Liver (tissue), 9 donors: ENCODE results near the gene MARS1. TPM values are rescaled to one million over a fixed set of nuclear protein-coding genes. Genes with fewer than 3 reads are reported as not detected.

ENCODE experiments used
- DNase-seq: peaks from one replicate; pipeline ENCODE4 v3.0.0-alpha.2; 2017; ENCODE audit warnings: low spot score
- H3K27ac ChIP-seq, 2 donors: one replicate each; pipeline ENCODE4 v1.7.0; 2013; ENCODE audit warnings: inconsistent platforms in 2 of 2, low read length in 2 of 2, control low read depth in 1 of 2, low read depth in 1 of 2, mild to moderate bottlenecking in 1 of 2
- H3K27me3 ChIP-seq, 4 donors: one replicate each; pipeline versions ENCODE4 v1.6.1 to v1.7.0; 2013; ENCODE audit warnings: low read length in 3 of 4, inconsistent platforms in 1 of 4, mild to moderate bottlenecking in 1 of 4, moderate library complexity in 1 of 4; ENCODE audit not compliant: control insufficient read depth in 4 of 4, insufficient read depth in 4 of 4
- H3K36me3 ChIP-seq, 4 donors: one replicate each; pipeline versions ENCODE4 v1.6.1 to v1.7.0; 2013; ENCODE audit warnings: low read length in 3 of 4, mild to moderate bottlenecking in 3 of 4, low read depth in 1 of 4, moderate library complexity in 1 of 4; ENCODE audit not compliant: control insufficient read depth in 4 of 4, insufficient read depth in 3 of 4
- H3K4me1 ChIP-seq, 4 donors: one replicate each; pipeline versions ENCODE4 v1.6.1 to v1.7.0; 2013; ENCODE audit warnings: low read length in 3 of 4, mild to moderate bottlenecking in 3 of 4, moderate library complexity in 1 of 4; ENCODE audit not compliant: control insufficient read depth in 4 of 4, insufficient read depth in 4 of 4
- H3K4me3 ChIP-seq, 3 donors: one replicate each; pipeline versions ENCODE4 v1.6.1 to v1.7.0; 2013; ENCODE audit warnings: low read length in 3 of 3, control low read depth in 1 of 3, low read depth in 1 of 3, mild to moderate bottlenecking in 1 of 3
- H3K9ac ChIP-seq, 2 donors: one replicate each; pipeline ENCODE4 v1.7.0; 2013; ENCODE audit warnings: low read length in 2 of 2, mild to moderate bottlenecking in 2 of 2, moderate library complexity in 2 of 2, control low read depth in 1 of 2, low read depth in 1 of 2
- H3K9me3 ChIP-seq, 4 donors: one replicate each; pipeline versions ENCODE4 v1.6.1 to v1.7.0; 2013; ENCODE audit warnings: low read length in 3 of 4; ENCODE audit not compliant: control insufficient read depth in 4 of 4
- EGR1 ChIP-seq, 2 donors: IDR thresholded peaks; 2 replicates each; pipeline ENCODE4 v1.6.1; 2016 to 2018; ENCODE audit warnings: antibody characterized with exemption in 2 of 2, low read depth in 2 of 2
- FOXA1 ChIP-seq: IDR thresholded peaks from 2 replicates; pipeline ENCODE4 v1.6.1; 2016; ENCODE audit warnings: antibody characterized with exemption
- GABPA ChIP-seq, 2 donors: IDR thresholded peaks in 1 of 2; conservative IDR thresholded peaks in 1 of 2; 2 replicates each; pipeline ENCODE4 v1.6.1; 2016; ENCODE audit warnings: antibody characterized with exemption in 2 of 2, mild to moderate bottlenecking in 1 of 2, moderate library complexity in 1 of 2
- HNF4A ChIP-seq, 2 donors: conservative IDR thresholded peaks; 2 replicates each; pipeline ENCODE4 v1.6.1; 2016; ENCODE audit warnings: antibody characterized with exemption in 2 of 2, mild to moderate bottlenecking in 2 of 2
- HNF4G ChIP-seq: IDR thresholded peaks from 2 replicates; pipeline ENCODE4 v1.6.1; 2016; ENCODE audit warnings: antibody characterized with exemption
- JUND ChIP-seq, 2 donors: IDR thresholded peaks; 2 replicates each; pipeline ENCODE4 v1.6.1; 2016; ENCODE audit warnings: antibody characterized with exemption in 2 of 2
- NR2F2 ChIP-seq: IDR thresholded peaks from 2 replicates; pipeline ENCODE4 v1.6.1; 2016; ENCODE audit warnings: antibody characterized with exemption
- RAD21 ChIP-seq, 2 donors: IDR thresholded peaks; 2 replicates each; pipeline ENCODE4 v1.6.1; 2016; ENCODE audit warnings: antibody characterized with exemption in 2 of 2, mild to moderate bottlenecking in 2 of 2
- RXRA ChIP-seq, 2 donors: IDR thresholded peaks; 2 replicates each; pipeline ENCODE4 v1.6.1; 2017 to 2018; ENCODE audit warnings: antibody characterized with exemption in 2 of 2, mild to moderate bottlenecking in 1 of 2
- SP1 ChIP-seq: IDR thresholded peaks from 2 replicates; pipeline ENCODE4 v1.6.1; 2018; ENCODE audit warnings: antibody characterized with exemption, mild to moderate bottlenecking
- TAF1 ChIP-seq: conservative IDR thresholded peaks from 2 replicates; pipeline ENCODE4 v1.6.1; 2016; ENCODE audit warnings: antibody characterized with exemption, mild to moderate bottlenecking
- YY1 ChIP-seq: IDR thresholded peaks from 2 replicates; pipeline ENCODE4 v1.6.1; 2016; ENCODE audit warnings: antibody characterized with exemption, mild to moderate bottlenecking
- WGBS: extraction: QIAGEN DNeasy Blood & Tissue Kit; methylation state at CpG from one replicate; pipeline ENCODE4 v1.1.7; 2013; 5-methylcytosine and 5-hydroxymethylcytosine counted together
- polyA plus RNA-seq, 2 donors: library from polyadenylated mRNA; stranded (reverse) in 1 of 2; unstranded in 1 of 2; fragments of 200-250 nt in 1 of 2; fragments of >200 nt in 1 of 2; fragmentation: Nextera tagmentation in 1 of 2; extraction: Ambion mirVana in 1 of 2; gene quantifications; one replicate each; pipeline versions ENCODE4 v1.2.1 to v1.2.3, GENCODE V29; 2013 to 2015
- total RNA-seq, 2 donors: library from RNA; depleted of rRNA; stranded (reverse); fragments of >200 nt; gene quantifications; one replicate each; pipeline ENCODE4 v1.2.3, GENCODE V29; 2014
- TF ChIP-seq, protein P1 (sequence below): fragments of 150-350 bp; IDR thresholded peaks from 2 replicates; pipeline ENCODE4 v1.5.1; 2017; ENCODE audit warnings: improper control_type of control experiment, low read depth, low read length; ENCODE audit not compliant: missing input control
- TF ChIP-seq, protein P2 (sequence below): IDR thresholded peaks from 2 replicates; pipeline ENCODE4 v1.6.1; 2016; ENCODE audit warnings: antibody characterized with exemption
- TF ChIP-seq, protein P3 (sequence below): IDR thresholded peaks from 2 replicates; pipeline ENCODE4 v1.6.1; 2016; ENCODE audit warnings: antibody characterized with exemption, mild to moderate bottlenecking
- donor health status: healthy.
- donor health status: healthy.
- donor health status: healthy.
- donor health status: healthy.
- donor health status: healthy.

MARS1 gene
- total and polyA plus RNA-seq, 4 donors = 43.9 to 83.3 (median 56.0) TPM

DNA sequence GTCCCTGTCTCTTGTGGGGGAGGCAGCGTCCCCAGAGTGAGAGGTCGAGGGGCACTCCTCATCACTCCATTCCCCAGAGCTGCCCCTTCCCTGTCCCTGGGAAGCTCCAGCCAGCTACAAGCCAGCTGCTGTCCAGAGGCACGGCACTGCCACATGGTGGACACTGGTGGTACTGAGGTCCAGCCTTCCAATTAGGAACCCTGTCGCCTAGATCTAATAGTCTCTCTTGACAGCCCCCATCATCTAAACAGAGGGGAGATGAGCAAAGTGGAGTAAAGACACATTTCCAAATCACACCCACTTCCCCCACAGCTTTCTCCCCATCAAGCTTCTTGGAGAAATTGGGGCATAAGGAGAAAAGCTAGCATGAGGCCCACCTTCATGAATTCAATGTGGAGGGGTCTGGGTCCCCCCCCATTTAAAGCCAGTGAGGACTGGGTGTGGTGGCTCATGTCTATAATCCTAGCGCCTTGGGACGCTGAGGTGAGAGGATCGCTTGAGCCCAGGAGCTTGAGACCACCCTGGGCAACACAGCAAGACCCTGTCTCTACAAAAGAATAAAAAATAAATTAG, 34.8 kb upstream of the MARS1 start:
- no peaks in the 10 kb centered on the region for H3K27me3 ChIP-seq
- DNase-seq = peak; percentile 80
- H3K9ac ChIP-seq = peak overlapping the region; percentile 24 to 35
- peaks cover 14 to 61% (median 36%) of the 10 kb centered on the region in 4 donors for H3K4me1 ChIP-seq
- peaks cover 0 to 3% (median 0%) of the 10 kb centered on the region in 4 donors for H3K36me3 ChIP-seq
- no peaks in the 10 kb centered on the region for H3K9me3 ChIP-seq
- peak overlapping the region; percentile 92 to 96 for H3K27ac ChIP-seq
- no peak overlapping the region for H3K4me3 ChIP-seq
- 29% methylated on average over 7 of the region's 7 CpGs for WGBS
- TF ChIP-seq, protein P1, sequence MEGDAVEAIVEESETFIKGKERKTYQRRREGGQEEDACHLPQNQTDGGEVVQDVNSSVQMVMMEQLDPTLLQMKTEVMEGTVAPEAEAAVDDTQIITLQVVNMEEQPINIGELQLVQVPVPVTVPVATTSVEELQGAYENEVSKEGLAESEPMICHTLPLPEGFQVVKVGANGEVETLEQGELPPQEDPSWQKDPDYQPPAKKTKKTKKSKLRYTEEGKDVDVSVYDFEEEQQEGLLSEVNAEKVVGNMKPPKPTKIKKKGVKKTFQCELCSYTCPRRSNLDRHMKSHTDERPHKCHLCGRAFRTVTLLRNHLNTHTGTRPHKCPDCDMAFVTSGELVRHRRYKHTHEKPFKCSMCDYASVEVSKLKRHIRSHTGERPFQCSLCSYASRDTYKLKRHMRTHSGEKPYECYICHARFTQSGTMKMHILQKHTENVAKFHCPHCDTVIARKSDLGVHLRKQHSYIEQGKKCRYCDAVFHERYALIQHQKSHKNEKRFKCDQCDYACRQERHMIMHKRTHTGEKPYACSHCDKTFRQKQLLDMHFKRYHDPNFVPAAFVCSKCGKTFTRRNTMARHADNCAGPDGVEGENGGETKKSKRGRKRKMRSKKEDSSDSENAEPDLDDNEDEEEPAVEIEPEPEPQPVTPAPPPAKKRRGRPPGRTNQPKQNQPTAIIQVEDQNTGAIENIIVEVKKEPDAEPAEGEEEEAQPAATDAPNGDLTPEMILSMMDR = peak; percentile 95
- no peak for TF ChIP-seq SP1
- TF ChIP-seq RXRA (IDR thresholded peaks at IDR 0.05) = no peak
- no peak for TF ChIP-seq GABPA (IDR thresholded peaks at IDR 0.05 in 1 of 2, conservative IDR thresholded peaks at IDR 0.05 in 1 of 2)
- TF ChIP-seq HNF4A (conservative IDR thresholded peaks at IDR 0.05) = peak; percentile 14 to 21
- peak; percentile 2 for TF ChIP-seq HNF4G
- TF ChIP-seq RAD21 (IDR thresholded peaks at IDR 0.05) = peak; percentile 98 to 99
- TF ChIP-seq JUND (IDR thresholded peaks at IDR 0.05) = no peak
- TF ChIP-seq EGR1 (IDR thresholded peaks at IDR 0.05; ENCODE audit: low read depth in 2 of 2) = no peak
- TF ChIP-seq YY1 = no peak
- TF ChIP-seq, protein P2, sequence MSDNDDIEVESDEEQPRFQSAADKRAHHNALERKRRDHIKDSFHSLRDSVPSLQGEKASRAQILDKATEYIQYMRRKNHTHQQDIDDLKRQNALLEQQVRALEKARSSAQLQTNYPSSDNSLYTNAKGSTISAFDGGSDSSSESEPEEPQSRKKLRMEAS = no peak
- TF ChIP-seq, protein P3, sequence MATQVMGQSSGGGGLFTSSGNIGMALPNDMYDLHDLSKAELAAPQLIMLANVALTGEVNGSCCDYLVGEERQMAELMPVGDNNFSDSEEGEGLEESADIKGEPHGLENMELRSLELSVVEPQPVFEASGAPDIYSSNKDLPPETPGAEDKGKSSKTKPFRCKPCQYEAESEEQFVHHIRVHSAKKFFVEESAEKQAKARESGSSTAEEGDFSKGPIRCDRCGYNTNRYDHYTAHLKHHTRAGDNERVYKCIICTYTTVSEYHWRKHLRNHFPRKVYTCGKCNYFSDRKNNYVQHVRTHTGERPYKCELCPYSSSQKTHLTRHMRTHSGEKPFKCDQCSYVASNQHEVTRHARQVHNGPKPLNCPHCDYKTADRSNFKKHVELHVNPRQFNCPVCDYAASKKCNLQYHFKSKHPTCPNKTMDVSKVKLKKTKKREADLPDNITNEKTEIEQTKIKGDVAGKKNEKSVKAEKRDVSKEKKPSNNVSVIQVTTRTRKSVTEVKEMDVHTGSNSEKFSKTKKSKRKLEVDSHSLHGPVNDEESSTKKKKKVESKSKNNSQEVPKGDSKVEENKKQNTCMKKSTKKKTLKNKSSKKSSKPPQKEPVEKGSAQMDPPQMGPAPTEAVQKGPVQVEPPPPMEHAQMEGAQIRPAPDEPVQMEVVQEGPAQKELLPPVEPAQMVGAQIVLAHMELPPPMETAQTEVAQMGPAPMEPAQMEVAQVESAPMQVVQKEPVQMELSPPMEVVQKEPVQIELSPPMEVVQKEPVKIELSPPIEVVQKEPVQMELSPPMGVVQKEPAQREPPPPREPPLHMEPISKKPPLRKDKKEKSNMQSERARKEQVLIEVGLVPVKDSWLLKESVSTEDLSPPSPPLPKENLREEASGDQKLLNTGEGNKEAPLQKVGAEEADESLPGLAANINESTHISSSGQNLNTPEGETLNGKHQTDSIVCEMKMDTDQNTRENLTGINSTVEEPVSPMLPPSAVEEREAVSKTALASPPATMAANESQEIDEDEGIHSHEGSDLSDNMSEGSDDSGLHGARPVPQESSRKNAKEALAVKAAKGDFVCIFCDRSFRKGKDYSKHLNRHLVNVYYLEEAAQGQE = no peak
- no peak for TF ChIP-seq TAF1
- TF ChIP-seq FOXA1 = no peak
- TF ChIP-seq NR2F2 = no peak

DNA sequence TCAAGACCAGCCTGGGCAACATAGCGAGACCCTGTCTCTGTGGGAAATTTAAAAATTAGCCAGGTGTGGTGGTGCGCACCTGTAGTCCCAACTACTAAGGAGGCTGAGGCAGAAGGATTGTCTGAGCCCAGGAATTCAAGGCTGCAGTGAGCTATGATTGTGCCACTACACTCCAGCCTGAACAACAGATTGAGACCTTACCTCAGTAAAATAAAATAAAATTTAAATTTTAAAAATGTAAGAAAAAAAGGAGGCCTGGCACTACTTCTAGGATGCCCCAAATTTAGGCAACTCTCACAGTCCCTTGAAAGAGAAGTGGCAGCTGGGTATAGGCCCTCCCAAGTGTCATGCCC, 33.7 kb upstream of the MARS1 start:
- H3K4me3 ChIP-seq = no peak overlapping the region
- H3K4me1 ChIP-seq = peaks cover 14 to 59% (median 35%) of the 10 kb centered on the region in 4 donors
- peaks cover 0 to 3% (median 0%) of the 10 kb centered on the region in 4 donors for H3K36me3 ChIP-seq
- H3K27ac ChIP-seq = peak overlapping the region; percentile 71 to 84
- no peak overlapping the region for H3K9ac ChIP-seq
- no peaks in the 10 kb centered on the region for H3K9me3 ChIP-seq
- no peak for DNase-seq
- peak in 1 of 2 donors; percentile 43 for TF ChIP-seq RAD21 (IDR thresholded peaks at IDR 0.05)
- no peak for TF ChIP-seq SP1
- H3K27me3 ChIP-seq = no peaks in the 10 kb centered on the region
- 82% methylated on average over 2 of the region's 2 CpGs for WGBS
